Fibroblast of lung (primary cell): ENCODE results near the gene PNLIP. TPM values are rescaled to one million over a fixed set of nuclear protein-coding genes. Genes with fewer than 3 reads are reported as not detected.

Experiments
- DNase-seq, 2 donors: peaks; one replicate each; pipeline versions ENCODE4 v3.0.0 to v3.0.0-alpha.2; 2010; ENCODE audit warnings: low read depth in 2 of 2
- H2AFZ ChIP-seq: 2 replicates; pipeline ENCODE4 v1.5.1; 2012; ENCODE audit warnings: low read length, control low read depth, inconsistent platforms
- H3K27ac ChIP-seq: 2 replicates; pipeline ENCODE4 v1.5.1; 2011; ENCODE audit warnings: low read length, control low read depth; ENCODE audit not compliant: insufficient read depth
- H3K27me3 ChIP-seq: 2 replicates; pipeline ENCODE4 v1.5.1; 2011; ENCODE audit warnings: mild to moderate bottlenecking, low read length; ENCODE audit not compliant: control insufficient read depth, insufficient read depth
- H3K36me3 ChIP-seq: 2 replicates; pipeline ENCODE4 v1.5.1; 2011; ENCODE audit warnings: low read length; ENCODE audit not compliant: control insufficient read depth, insufficient read depth
- H3K4me1 ChIP-seq: 2 replicates; pipeline ENCODE4 v1.5.1; 2011; ENCODE audit warnings: low read length; ENCODE audit not compliant: control insufficient read depth, insufficient read depth; ENCODE audit errors: extremely low read depth
- H3K4me2 ChIP-seq: 2 replicates; pipeline ENCODE4 v1.5.1; 2011; ENCODE audit warnings: low read length, control low read depth; ENCODE audit not compliant: insufficient read depth; ENCODE audit errors: extremely low read depth
- H3K4me3 ChIP-seq, 4 experiments: fragments of 200-600 bp in 1 of 4; sonication (generic) in 1 of 4; replicated peaks in 1 of 4; 2 replicates each; pipeline ENCODE4 v1.5.1; 2011 to 2016; ENCODE audit warnings: low read length in 4 of 4, low read depth in 3 of 4, mild to moderate bottlenecking in 3 of 4, control low read depth in 2 of 4, inconsistent platforms in 1 of 4, mixed read lengths in 1 of 4; ENCODE audit not compliant: insufficient read depth in 1 of 4; ENCODE audit errors: control extremely low read depth in 1 of 4
- H3K79me2 ChIP-seq: 2 replicates; pipeline ENCODE4 v1.5.1; 2012; ENCODE audit warnings: mild to moderate bottlenecking, low read length, inconsistent platforms; ENCODE audit not compliant: control insufficient read depth, insufficient read depth
- H3K9ac ChIP-seq: 2 replicates; pipeline ENCODE4 v1.5.1; 2011; ENCODE audit warnings: mild to moderate bottlenecking, low read length, control low read depth; ENCODE audit not compliant: insufficient read depth
- H3K9me3 ChIP-seq: 2 replicates; pipeline ENCODE4 v1.5.1; 2012; ENCODE audit warnings: low read depth, low read length; ENCODE audit not compliant: control insufficient read depth, insufficient read depth
- H4K20me1 ChIP-seq: 2 replicates; pipeline ENCODE4 v1.5.1; 2011; ENCODE audit warnings: low read length; ENCODE audit not compliant: control insufficient read depth, insufficient read depth; ENCODE audit errors: extremely low read depth
- EZH2 ChIP-seq: IDR thresholded peaks from 2 replicates; pipeline ENCODE4 v1.5.1; 2012; ENCODE audit warnings: low read length, control low read depth, mild to moderate bottlenecking; ENCODE audit errors: missing control alignments
- polyA plus RNA-seq, 2 donors: library from polyadenylated mRNA; depleted of rRNA in 1 of 2; stranded (reverse) in 1 of 2; unstranded in 1 of 2; fragments of >200 nt; gene quantifications; 2 replicates each; pipeline ENCODE4 v1.2.1, GENCODE V29; 2011 to 2012; ENCODE audit warnings: missing spikeins in 1 of 2
- total RNA-seq: library from RNA; depleted of rRNA; stranded (reverse); fragments of >200 nt; gene quantifications from 2 replicates; pipeline ENCODE4 v1.2.1, GENCODE V29; 2014
- TF ChIP-seq, protein P1 (sequence below), 2 donors: IDR thresholded peaks in 1 of 2; conservative IDR thresholded peaks in 1 of 2; 1 replicate in 1 of 2; 2 replicates in 1 of 2; pipeline ENCODE4 v1.5.1; 2011 to 2012; ENCODE audit warnings: low read length in 2 of 2, control low read depth in 1 of 2, inconsistent platforms in 1 of 2, low read depth in 1 of 2, mild to moderate bottlenecking in 1 of 2

The PNLIP gene
- total and polyA plus RNA-seq, 2 donors (not counting 1 experiment from before 2014, with no cell fraction given), result not detected

DNA sequence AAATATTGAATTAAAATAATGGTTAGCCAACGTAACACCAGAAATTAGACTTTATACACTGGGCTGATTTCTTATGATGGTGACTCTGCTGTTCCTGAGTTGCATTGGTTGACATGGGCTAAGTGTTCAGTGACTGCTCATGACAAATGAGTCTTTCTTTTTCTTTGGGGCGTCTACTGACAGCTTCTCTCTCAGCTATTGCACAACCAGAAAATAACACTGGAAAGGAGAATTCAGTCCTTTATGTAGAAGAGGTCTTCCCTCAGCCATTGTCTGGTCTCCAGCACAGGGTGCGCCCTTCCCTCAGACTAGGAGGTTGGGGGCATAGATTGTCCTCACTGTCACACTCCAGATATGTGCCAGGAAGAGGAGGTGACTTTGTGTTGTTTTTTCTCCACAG is 21.6 kb downstream of the PNLIP start:
- TF ChIP-seq, protein P1, sequence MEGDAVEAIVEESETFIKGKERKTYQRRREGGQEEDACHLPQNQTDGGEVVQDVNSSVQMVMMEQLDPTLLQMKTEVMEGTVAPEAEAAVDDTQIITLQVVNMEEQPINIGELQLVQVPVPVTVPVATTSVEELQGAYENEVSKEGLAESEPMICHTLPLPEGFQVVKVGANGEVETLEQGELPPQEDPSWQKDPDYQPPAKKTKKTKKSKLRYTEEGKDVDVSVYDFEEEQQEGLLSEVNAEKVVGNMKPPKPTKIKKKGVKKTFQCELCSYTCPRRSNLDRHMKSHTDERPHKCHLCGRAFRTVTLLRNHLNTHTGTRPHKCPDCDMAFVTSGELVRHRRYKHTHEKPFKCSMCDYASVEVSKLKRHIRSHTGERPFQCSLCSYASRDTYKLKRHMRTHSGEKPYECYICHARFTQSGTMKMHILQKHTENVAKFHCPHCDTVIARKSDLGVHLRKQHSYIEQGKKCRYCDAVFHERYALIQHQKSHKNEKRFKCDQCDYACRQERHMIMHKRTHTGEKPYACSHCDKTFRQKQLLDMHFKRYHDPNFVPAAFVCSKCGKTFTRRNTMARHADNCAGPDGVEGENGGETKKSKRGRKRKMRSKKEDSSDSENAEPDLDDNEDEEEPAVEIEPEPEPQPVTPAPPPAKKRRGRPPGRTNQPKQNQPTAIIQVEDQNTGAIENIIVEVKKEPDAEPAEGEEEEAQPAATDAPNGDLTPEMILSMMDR (conservative IDR thresholded peaks at IDR 0.05 in 1 of 2, IDR thresholded peaks at IDR 0.05 in 1 of 2; ENCODE audit: low read depth in 1 of 2, low read length in 2 of 2), result no peak
- TF ChIP-seq EZH2, result no peak
- Histone ChIP-seq H4K20me1 (no peaks in the 10 kb centered on the region), H3K4me2 (no peak overlapping the region), H3K4me1 (no peaks in the 10 kb centered on the region), H3K79me2 (no peaks in the 10 kb centered on the region), H3K36me3 (no peaks in the 10 kb centered on the region), H3K9me3 (no peaks in the 10 kb centered on the region), H2AFZ (no peak overlapping the region), H3K27ac (no peak overlapping the region), H3K9ac (no peak overlapping the region), H3K27me3 (no peaks in the 10 kb centered on the region), H3K4me3 (no peak overlapping the region)
- DNase-seq, result no peak

DNA sequence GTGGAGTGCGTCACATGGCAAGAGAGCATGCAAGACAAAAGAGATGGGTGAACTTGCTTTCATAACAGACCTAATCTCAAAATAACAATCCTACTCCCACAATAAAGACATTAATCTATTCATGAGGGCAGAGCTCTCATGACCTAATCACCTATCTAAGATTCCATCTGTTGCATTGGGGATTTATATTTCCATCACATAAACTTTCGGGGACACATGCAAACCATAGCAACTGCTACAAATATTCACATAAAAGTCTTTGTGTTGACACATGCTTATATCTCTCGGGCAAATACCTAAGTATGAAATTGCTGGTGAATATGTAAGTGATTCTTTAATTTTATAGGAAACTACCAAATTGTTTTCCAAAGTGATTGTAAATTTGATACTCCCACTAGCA is 29.1 kb downstream of the PNLIP start:
- no peaks in the 10 kb centered on the region for H4K20me1 ChIP-seq
- H3K4me3 ChIP-seq, result no peak overlapping the region
- H3K27ac ChIP-seq, result no peak overlapping the region
- TF ChIP-seq, protein P1 (conservative IDR thresholded peaks at IDR 0.05 in 1 of 2, IDR thresholded peaks at IDR 0.05 in 1 of 2; ENCODE audit: low read depth in 1 of 2, low read length in 2 of 2), result no peak
- no peak for TF ChIP-seq EZH2
- H3K27me3 ChIP-seq, result no peaks in the 10 kb centered on the region
- H3K9ac ChIP-seq, result no peak overlapping the region
- no peaks in the 10 kb centered on the region for H3K9me3 ChIP-seq
- H3K79me2 ChIP-seq, result no peaks in the 10 kb centered on the region
- H2AFZ ChIP-seq, result no peak overlapping the region
- no peak for DNase-seq
- no peak overlapping the region for H3K4me2 ChIP-seq
- H3K36me3 ChIP-seq, result no peaks in the 10 kb centered on the region
- no peaks in the 10 kb centered on the region for H3K4me1 ChIP-seq

DNA sequence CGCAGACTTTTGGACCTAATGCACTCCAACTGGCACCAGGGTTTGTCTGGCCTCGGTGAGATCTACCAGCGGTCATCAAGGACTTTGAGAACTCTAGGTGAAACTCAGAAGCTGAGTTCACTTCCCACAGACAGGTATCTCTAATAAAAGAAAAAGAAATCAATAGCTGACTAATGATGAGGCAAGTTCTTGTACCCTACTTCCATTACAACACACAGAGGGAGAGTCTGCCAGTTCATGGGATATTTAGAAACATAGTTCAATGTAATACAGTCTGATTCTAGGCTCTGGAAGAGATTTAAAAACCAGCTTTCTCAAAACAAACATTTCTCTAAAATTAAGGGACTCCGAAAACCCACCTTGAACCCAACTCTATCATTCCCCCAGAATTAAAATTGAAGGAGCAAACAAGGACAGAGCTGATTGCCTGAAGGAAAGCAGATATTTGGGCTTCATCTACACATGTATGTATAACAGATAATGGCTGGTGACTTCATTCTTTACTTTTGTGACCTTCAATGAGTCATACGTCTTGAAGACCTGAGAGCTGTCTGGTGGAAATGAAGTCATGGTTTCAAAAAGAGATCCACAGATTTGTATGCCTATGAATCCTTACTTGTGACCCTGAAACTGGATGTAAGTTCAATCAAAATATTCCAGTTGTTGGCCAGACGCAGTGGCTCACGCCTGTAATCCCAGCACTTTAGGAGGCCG is 42.3 kb downstream of the PNLIP start:
- Histone ChIP-seq H3K79me2 (no peaks in the 10 kb centered on the region), H3K4me1 (no peaks in the 10 kb centered on the region), H4K20me1 (no peaks in the 10 kb centered on the region), H3K4me2 (no peak overlapping the region), H3K27ac (no peak overlapping the region), H3K9ac (no peak overlapping the region), H2AFZ (no peak overlapping the region), H3K4me3 (no peak overlapping the region), H3K36me3 (no peaks in the 10 kb centered on the region), H3K9me3 (no peaks in the 10 kb centered on the region), H3K27me3 (no peaks in the 10 kb centered on the region)
- DNase-seq, result no peak
- TF ChIP-seq EZH2, result no peak
- TF ChIP-seq, protein P1 (conservative IDR thresholded peaks at IDR 0.05 in 1 of 2, IDR thresholded peaks at IDR 0.05 in 1 of 2; ENCODE audit: low read depth in 1 of 2, low read length in 2 of 2), result no peak
